WTC11 (cell line): ENCODE data around the gene PANK4. TPM values are rescaled to one million over a fixed set of nuclear protein-coding genes. Genes with fewer than 3 reads are reported as not detected.

Experiments used
- ATAC-seq: fragments of 200-7000 bp; cut with Tn5 transposase; 2 replicates; pipeline ENCODE4 v1.10.0; 2021; ENCODE audit warnings: mild to moderate bottlenecking, moderate library complexity
- CTCF ChIA-PET: fragments of 300-600 bp; sonication (Branson Sonifier 250); formaldehyde crosslinking; loops from one replicate; lab custom pipeline; 2021; ENCODE audit warnings: antibody characterized with exemption; lab: Charles Lee
- POLR2A ChIA-PET: fragments of 350-600 bp; sonication (Branson Sonifier 250); formaldehyde crosslinking; loops from one replicate; lab custom pipeline; 2021; ENCODE audit warnings: antibody characterized with exemption; lab: Charles Lee
- DNase-seq: peaks from one replicate; pipeline ENCODE4 v3.0.0; 2021; ENCODE audit warnings: low spot score
- H3K27ac Mint-ChIP-seq: 2 replicates; pipeline ENCODE4 v1.8.0; 2021; ENCODE audit warnings: mixed read lengths
- H3K27me3 Mint-ChIP-seq: 2 replicates; pipeline ENCODE4 v1.8.0; 2021; ENCODE audit warnings: low read depth, mild to moderate bottlenecking, moderate library complexity, mixed read lengths
- H3K36me3 Mint-ChIP-seq: 2 replicates; pipeline ENCODE4 v1.8.0; 2021; ENCODE audit warnings: mixed read lengths
- H3K4me1 Mint-ChIP-seq: 2 replicates; pipeline ENCODE4 v1.8.0; 2022; ENCODE audit warnings: mixed read lengths
- H3K4me3 Mint-ChIP-seq: 2 replicates; pipeline ENCODE4 v1.8.0; 2021; ENCODE audit warnings: mild to moderate bottlenecking, moderate library complexity, mixed read lengths
- H3K9me3 Mint-ChIP-seq: 2 replicates; pipeline ENCODE4 v1.8.0; 2021; ENCODE audit warnings: mixed read lengths
- ATF2 ChIP-seq: sonication (generic); formaldehyde crosslinking; IDR thresholded peaks from 2 replicates; pipeline ENCODE4 v1.8.1; 2022; ENCODE audit warnings: low read depth, missing genetic modification reagents, borderline replicate concordance
- CREB1 ChIP-seq: sonication (generic); formaldehyde crosslinking; IDR thresholded peaks from 2 replicates; pipeline ENCODE4 v1.8.0; 2023; ENCODE audit warnings: mild to moderate bottlenecking, missing genetic modification reagents
- ERG ChIP-seq: fragments of 250-450 bp; sonication (Bioruptor Pico); IDR thresholded peaks from 2 replicates; pipeline ENCODE4 v1.8.0; 2021; ENCODE audit warnings: mild to moderate bottlenecking
- FOXJ3 ChIP-seq: sonication (generic); formaldehyde crosslinking; IDR thresholded peaks from 2 replicates; pipeline ENCODE4 v1.9.0; 2021; ENCODE audit warnings: missing genetic modification reagents, mild to moderate bottlenecking, borderline replicate concordance
- FOXP4 ChIP-seq: sonication (generic); formaldehyde crosslinking; IDR thresholded peaks from 2 replicates; pipeline ENCODE4 v1.8.0; 2022; ENCODE audit warnings: mild to moderate bottlenecking, missing genetic modification reagents
- IRF2 ChIP-seq: sonication (generic); formaldehyde crosslinking; IDR thresholded peaks from 2 replicates; pipeline ENCODE4 v1.8.0; 2022; ENCODE audit warnings: low read depth, missing genetic modification reagents, borderline replicate concordance
- JUN ChIP-seq: sonication (generic); formaldehyde crosslinking; IDR thresholded peaks from 2 replicates; pipeline ENCODE4 v1.8.0; 2023; ENCODE audit warnings: mild to moderate bottlenecking, missing genetic modification reagents
- PREB ChIP-seq: sonication (generic); formaldehyde crosslinking; IDR thresholded peaks from 2 replicates; pipeline ENCODE4 v1.8.1; 2022; ENCODE audit warnings: mild to moderate bottlenecking, missing genetic modification reagents, moderate library complexity, borderline replicate concordance
- TCF7 ChIP-seq: sonication (generic); formaldehyde crosslinking; IDR thresholded peaks from 2 replicates; pipeline ENCODE4 v1.8.0; 2022; ENCODE audit warnings: mild to moderate bottlenecking, low read depth, missing genetic modification reagents, moderate library complexity
- TEAD1 ChIP-seq: sonication (generic); formaldehyde crosslinking; IDR thresholded peaks from 2 replicates; pipeline ENCODE4 v1.8.0; 2022; ENCODE audit warnings: mild to moderate bottlenecking, missing genetic modification reagents
- TEAD4 ChIP-seq: sonication (generic); formaldehyde crosslinking; IDR thresholded peaks from 2 replicates; pipeline ENCODE4 v1.8.0; 2022; ENCODE audit warnings: mild to moderate bottlenecking, missing genetic modification reagents
- ZMAT4 ChIP-seq: fragments of 250-450 bp; sonication (Bioruptor Pico); IDR thresholded peaks from 2 replicates; pipeline ENCODE4 v1.9.0; 2021; ENCODE audit warnings: mild to moderate bottlenecking
- ZNF671 ChIP-seq: fragments of 250-450 bp; sonication (Bioruptor Pico); IDR thresholded peaks from 2 replicates; pipeline ENCODE4 v1.8.0; 2021; ENCODE audit warnings: mild to moderate bottlenecking
- total RNA-seq: library from RNA; stranded (reverse); gene quantifications from 3 replicates; pipeline ENCODE4 v1.2.3, GENCODE V29; 2021
- TF ChIP-seq, protein P1 (sequence below): sonication (generic); formaldehyde crosslinking; IDR thresholded peaks from 2 replicates; pipeline ENCODE4 v1.8.0; 2023; ENCODE audit warnings: mild to moderate bottlenecking, missing genetic modification reagents
- TF ChIP-seq, protein P2 (sequence below): sonication (generic); formaldehyde crosslinking; IDR thresholded peaks from 2 replicates; pipeline ENCODE4 v1.8.1; 2023; ENCODE audit warnings: mild to moderate bottlenecking, missing genetic modification reagents, moderate library complexity
- TF ChIP-seq, protein P3 (sequence below): sonication (generic); formaldehyde crosslinking; IDR thresholded peaks from 2 replicates; pipeline ENCODE4 v1.8.1; 2022; ENCODE audit warnings: missing genetic modification reagents, borderline replicate concordance

Gene PANK4
- total RNA-seq, 1 experiment from 2014 or later: 52.5 TPM

DNA sequence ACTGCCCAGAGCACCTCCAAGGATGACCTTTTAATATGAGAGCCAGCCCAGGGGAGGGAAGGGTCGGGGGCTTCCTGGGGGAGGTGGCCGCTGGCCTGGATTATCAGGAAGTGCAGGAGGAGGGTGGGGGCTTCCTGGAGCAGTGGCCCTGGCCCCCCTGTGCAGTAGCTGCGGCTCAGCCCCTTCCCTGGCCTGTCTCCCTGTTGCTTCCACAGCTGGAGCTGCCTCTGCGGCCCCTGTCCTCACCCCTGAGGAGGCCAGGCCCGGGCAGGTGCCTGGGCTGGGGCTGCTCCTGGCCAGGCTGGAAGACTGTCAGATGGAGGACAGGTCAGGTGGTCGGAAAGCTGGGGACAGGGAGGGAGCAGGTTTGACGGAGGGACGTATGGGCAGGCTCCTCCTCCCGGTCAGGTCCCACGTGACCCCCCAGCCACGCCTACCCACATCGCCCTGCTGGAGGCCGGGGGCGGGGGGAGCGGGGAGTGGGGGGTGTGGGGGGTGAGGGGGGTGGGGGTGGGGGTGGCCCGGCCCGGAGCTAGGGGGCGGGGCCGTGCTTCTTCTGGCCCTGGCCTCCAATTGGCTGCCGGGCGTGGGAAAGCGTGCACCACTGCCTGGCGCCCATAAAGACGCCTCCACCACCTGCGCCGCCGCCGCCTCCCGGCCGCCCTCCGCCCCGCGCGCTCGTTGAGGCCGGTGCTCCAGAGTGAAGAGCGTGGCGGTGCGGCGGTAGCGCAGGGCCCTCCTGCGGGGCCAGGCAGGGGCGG is 19.5 kb upstream of the PANK4 start (continued):
- TF ChIP-seq, protein P1, sequence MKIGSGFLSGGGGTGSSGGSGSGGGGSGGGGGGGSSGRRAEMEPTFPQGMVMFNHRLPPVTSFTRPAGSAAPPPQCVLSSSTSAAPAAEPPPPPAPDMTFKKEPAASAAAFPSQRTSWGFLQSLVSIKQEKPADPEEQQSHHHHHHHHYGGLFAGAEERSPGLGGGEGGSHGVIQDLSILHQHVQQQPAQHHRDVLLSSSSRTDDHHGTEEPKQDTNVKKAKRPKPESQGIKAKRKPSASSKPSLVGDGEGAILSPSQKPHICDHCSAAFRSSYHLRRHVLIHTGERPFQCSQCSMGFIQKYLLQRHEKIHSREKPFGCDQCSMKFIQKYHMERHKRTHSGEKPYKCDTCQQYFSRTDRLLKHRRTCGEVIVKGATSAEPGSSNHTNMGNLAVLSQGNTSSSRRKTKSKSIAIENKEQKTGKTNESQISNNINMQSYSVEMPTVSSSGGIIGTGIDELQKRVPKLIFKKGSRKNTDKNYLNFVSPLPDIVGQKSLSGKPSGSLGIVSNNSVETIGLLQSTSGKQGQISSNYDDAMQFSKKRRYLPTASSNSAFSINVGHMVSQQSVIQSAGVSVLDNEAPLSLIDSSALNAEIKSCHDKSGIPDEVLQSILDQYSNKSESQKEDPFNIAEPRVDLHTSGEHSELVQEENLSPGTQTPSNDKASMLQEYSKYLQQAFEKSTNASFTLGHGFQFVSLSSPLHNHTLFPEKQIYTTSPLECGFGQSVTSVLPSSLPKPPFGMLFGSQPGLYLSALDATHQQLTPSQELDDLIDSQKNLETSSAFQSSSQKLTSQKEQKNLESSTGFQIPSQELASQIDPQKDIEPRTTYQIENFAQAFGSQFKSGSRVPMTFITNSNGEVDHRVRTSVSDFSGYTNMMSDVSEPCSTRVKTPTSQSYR (CRISPR knock-in tag): no peak

DNA sequence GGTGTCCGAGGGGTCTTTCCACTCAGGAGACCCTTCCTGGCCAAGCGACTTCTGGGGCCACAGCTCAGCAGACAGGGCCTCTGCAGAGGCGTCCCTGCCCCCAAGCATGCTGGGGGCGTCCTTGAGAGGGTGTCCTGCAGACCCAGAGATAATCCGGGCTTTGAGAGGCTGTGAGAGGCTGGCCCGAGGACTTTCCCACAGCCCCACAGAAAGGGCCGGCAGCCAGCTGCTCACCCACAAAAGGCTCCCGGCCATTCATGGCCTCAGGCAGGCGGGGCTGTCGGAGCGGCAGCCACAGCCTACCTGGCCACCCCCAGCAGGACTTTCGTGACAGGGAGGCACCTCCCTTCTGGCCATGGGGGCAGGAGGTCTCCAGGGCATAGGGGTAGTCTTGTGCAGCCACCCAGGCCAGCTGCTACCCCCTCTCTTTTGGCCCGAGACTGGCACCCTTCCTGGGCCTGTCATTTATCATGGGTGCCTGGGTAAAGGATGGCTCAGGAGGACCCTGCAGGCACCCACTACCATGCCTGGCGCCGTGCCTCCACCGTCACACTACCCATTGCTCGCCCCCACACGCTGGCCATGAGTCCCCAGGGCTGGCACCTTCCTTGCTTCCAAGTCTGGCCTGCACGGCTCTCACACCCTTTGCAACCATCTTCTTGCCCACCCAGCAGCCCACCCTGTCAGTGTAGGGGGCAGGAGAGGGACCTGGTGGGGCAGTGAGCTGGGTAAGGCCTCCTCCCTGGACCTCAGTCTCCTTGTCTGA is 18.7 kb upstream of the PANK4 start:
- H3K36me3 Mint-ChIP-seq: no peaks in the 10 kb centered on the region
- TF ChIP-seq, protein P2, sequence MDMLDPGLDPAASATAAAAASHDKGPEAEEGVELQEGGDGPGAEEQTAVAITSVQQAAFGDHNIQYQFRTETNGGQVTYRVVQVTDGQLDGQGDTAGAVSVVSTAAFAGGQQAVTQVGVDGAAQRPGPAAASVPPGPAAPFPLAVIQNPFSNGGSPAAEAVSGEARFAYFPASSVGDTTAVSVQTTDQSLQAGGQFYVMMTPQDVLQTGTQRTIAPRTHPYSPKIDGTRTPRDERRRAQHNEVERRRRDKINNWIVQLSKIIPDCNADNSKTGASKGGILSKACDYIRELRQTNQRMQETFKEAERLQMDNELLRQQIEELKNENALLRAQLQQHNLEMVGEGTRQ (CRISPR knock-in tag): no peak
- no peak for TF ChIP-seq TCF7 (CRISPR knock-in tag)
- TF ChIP-seq FOXP4 (CRISPR knock-in tag): no peak
- no peak for TF ChIP-seq PREB (CRISPR knock-in tag)
- TF ChIP-seq FOXJ3 (CRISPR knock-in tag): no peak
- TF ChIP-seq ERG (CRISPR knock-in tag): no peak
- TF ChIP-seq TEAD1: no peak
- no peak for TF ChIP-seq TEAD4
- no peaks in the 10 kb centered on the region for H3K9me3 Mint-ChIP-seq
- no peak overlapping the region for H3K27ac Mint-ChIP-seq
- CTCF ChIA-PET: interaction anchor here (1.1 to 3.7 kb wide), 9 partner anchors 9 to 350 kb away, joined by 3 to 61 read pairs (median 5); partner anchors contain the start of genes FAAP20, PANK4 and TNFRSF14
- no peak for DNase-seq
- H3K4me3 Mint-ChIP-seq: no peak overlapping the region
- H3K27me3 Mint-ChIP-seq: peaks cover 13% of the 10 kb centered on the region
- no peak for ATAC-seq
- H3K4me1 Mint-ChIP-seq: peaks cover 5% of the 10 kb centered on the region; the same call in 1 of the 2 replicates
- POLR2A ChIA-PET: interaction anchor here (0.6 to 1.6 kb wide), 4 partner anchors 19 to 1233 kb away, joined by 3 to 6 read pairs (median 5); partner anchors contain the start of gene PANK4

- Mint-ChIP-seq H3K4me1 (peaks cover 3% of the 10 kb centered on the region; the same call in 1 of the 2 replicates), H3K4me3 (no peak overlapping the region), H3K27ac (no peak overlapping the region), H3K36me3 (no peaks in the 10 kb centered on the region), H3K27me3 (peaks cover 18% of the 10 kb centered on the region), H3K9me3 (no peaks in the 10 kb centered on the region)
- ChIA-PET CTCF (interaction anchor here (0.8 to 1.5 kb wide), 2 partner anchors 9 to 18 kb away, joined by 3 to 7 read pairs; partner anchors contain the start of gene PANK4), POLR2A (interaction anchor here (0.6 kb wide), 1 partner anchor 1234 kb away, joined by 3 read pairs; no protein-coding TSS in a partner anchor)
- ATAC-seq (no peak), DNase-seq (no peak)
- TF ChIP-seq ZNF671 (CRISPR knock-in tag) (no peak), JUN (CRISPR knock-in tag) (no peak), IRF2 (CRISPR knock-in tag) (no peak), ZMAT4 (CRISPR knock-in tag) (no peak), TEAD4 (no peak), ATF2 (CRISPR knock-in tag) (no peak), CREB1 (no peak)
- TF ChIP-seq, protein P3, sequence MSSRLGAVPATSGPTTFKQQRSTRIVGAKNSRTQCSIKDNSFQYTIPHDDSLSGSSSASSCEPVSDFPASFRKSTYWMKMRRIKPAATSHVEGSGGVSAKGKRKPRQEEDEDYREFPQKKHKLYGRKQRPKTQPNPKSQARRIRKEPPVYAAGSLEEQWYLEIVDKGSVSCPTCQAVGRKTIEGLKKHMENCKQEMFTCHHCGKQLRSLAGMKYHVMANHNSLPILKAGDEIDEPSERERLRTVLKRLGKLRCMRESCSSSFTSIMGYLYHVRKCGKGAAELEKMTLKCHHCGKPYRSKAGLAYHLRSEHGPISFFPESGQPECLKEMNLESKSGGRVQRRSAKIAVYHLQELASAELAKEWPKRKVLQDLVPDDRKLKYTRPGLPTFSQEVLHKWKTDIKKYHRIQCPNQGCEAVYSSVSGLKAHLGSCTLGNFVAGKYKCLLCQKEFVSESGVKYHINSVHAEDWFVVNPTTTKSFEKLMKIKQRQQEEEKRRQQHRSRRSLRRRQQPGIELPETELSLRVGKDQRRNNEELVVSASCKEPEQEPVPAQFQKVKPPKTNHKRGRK (CRISPR knock-in tag): no peak
Measured at GRCh38 chr1:2544093-2544874, 17.9 kb upstream of the PANK4 start.
